Measurements from ENCODE around the gene HIBADH.
A peak's percentile ranks its signal among the peaks of the same experiment; 100 is the strongest.
"Not testable (repeated sequence)": the region's sequence is repeated elsewhere in the genome, so short reads cannot be mapped to it uniquely, and the experiment has no call there.

Gene HIBADH

DNA sequence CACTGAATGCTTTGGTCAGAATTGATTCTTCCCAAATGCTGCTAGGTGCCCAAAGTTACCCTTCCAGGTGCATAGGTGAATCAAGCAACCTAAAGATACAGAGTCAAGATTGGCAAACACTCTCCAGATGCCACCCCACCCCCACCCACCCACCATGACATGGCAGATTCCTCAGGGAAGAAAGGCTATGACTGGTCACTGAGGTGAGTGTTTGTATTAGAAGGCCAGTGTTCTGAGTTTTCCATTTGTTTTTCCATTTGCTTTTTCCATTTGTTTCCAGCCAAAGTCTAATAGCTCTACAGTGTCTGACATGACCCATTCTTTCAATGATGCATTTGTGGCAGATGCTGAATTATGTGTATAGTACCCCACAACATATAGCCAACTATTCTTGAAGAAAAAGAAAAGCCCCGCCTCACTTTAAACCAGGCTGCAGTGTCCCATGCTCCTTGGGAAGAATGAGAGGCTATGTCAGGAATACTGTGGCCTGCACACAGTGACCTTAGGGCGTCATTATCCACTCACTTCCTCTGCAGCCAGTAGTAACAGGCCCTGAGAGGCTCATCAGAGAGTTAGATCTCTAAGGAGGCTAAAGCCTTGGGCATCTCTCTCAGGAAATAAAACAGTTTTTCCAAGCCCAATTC, 16.1 kb upstream of the HIBADH start:
- DNase-seq (ENCODE audit: insufficient read length) (no peak), FAIRE-seq (no peak)
- TF ChIP-seq POLR2A (IDR thresholded peaks at IDR 0.05; ENCODE audit: low read depth, low read length): no peak
- no peak for TF ChIP-seq POLR2AphosphoS5 (IDR thresholded peaks at IDR 0.05; ENCODE audit: low read depth, low read length)
- no peak for TF ChIP-seq TAF1 (IDR thresholded peaks at IDR 0.05; ENCODE audit: borderline replicate concordance, low read depth, low read length)

DNA sequence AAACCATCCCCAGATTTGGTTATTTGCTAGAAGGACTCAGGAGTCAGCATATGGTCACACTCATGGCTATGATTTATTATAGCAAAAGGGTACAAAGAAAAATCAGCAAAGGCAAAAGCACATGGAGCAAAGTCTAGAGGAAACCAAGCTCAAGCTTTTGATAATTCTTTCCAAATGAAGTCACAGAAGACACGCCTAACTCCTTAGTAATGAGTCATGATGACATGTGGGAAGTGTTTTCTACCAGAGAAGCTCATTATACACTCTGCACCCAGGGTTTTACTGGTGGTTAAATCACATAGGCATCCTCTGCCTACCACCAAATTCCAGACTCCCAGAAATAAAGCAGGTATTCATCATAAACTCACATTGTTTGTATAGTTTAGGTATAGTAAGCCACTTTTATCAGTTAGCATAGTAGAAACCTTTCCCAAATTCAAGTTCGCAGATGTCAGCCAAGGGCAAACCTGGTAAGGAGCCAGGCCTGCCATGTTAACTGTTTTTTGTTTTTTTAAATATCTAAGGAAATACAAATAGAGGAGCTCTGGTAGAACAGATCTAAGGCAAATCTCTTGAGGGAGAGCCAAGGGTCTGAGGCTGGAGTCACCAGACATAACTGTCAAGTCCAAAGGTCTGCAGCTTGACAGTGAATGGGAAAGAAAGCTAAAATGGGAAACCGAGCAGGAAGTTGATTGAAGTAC, 15.4 kb upstream of the HIBADH start:
- TF ChIP-seq TAF1 (IDR thresholded peaks at IDR 0.05; ENCODE audit: borderline replicate concordance, low read depth, low read length): no peak
- TF ChIP-seq POLR2AphosphoS5 (IDR thresholded peaks at IDR 0.05; ENCODE audit: low read depth, low read length): no peak
- TF ChIP-seq POLR2A (IDR thresholded peaks at IDR 0.05; ENCODE audit: low read depth, low read length): no peak
- DNase-seq (ENCODE audit: insufficient read length) (no peak), FAIRE-seq (no peak)

DNA sequence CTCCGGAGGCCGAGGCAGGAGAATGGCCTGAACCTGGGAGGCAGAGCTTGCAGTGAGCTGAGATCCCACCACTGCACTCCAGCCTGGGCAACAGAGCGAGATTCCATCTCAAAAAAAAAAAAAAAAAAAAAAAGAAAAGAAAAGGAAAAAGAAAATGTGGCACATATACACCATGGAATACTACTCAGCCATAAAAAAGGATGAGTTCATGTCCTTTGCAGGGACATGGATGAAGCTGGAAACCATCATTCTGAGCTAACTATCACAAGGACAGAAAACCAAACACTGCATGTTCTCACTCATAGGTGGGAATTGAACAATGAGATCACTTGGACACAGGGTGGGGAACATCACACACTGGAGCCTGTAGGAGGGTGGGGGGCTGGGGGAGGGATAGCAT, 11.4 kb upstream of the HIBADH start:
- FAIRE-seq; DNase-seq (ENCODE audit: insufficient read length): not testable (repeated sequence)

DNA sequence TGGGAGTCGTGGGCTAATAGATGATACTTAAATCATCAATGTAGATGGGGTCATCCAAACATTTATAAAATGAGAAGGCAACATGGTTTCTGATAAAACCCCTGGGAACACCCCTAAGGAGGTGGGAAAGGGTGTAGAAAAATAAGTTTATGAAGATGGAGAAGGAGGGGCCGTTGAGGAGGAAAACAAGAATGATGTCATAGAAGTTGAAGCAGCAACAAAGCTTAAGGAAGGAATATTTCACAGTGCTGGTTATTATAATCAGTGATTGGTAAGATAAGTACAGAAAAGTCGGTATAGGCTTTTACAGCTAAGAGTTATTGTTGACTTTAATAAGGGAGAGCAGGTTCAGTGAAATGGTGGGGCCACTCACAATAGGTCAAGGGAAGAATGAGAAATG, 9.0 kb upstream of the HIBADH start:
- TF ChIP-seq POLR2AphosphoS5 (IDR thresholded peaks at IDR 0.05; ENCODE audit: low read depth, low read length): no peak
- TF ChIP-seq TAF1 (IDR thresholded peaks at IDR 0.05; ENCODE audit: borderline replicate concordance, low read depth, low read length): no peak
- TF ChIP-seq POLR2A (IDR thresholded peaks at IDR 0.05; ENCODE audit: low read depth, low read length): no peak
- FAIRE-seq (no peak), DNase-seq (ENCODE audit: insufficient read length) (no peak)

DNA sequence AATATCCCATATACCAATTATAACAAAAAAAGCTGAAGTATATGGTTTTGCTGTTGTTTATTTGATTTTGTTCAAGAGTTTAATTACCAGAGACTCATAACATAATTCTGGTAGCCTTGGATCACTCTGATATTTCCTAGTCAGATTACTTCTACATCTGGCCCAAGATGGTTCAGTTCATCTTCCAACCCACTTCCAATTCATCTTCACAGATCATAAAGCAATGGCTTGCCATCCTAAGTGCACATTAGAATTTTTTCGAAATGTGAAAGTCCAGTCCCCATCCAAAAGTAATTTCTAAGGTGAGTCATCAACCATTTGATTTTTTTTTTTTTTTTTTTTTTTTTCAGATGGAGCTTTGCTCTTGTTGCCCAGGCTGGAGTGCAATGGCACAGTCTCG, 8.0 kb upstream of the HIBADH start:
- no peak for DNase-seq (ENCODE audit: insufficient read length)
- TF ChIP-seq TAF1 (IDR thresholded peaks at IDR 0.05; ENCODE audit: borderline replicate concordance, low read depth, low read length): no peak
- no peak for TF ChIP-seq POLR2AphosphoS5 (IDR thresholded peaks at IDR 0.05; ENCODE audit: low read depth, low read length)
- TF ChIP-seq POLR2A (IDR thresholded peaks at IDR 0.05; ENCODE audit: low read depth, low read length): no peak
- FAIRE-seq: no peak

DNA sequence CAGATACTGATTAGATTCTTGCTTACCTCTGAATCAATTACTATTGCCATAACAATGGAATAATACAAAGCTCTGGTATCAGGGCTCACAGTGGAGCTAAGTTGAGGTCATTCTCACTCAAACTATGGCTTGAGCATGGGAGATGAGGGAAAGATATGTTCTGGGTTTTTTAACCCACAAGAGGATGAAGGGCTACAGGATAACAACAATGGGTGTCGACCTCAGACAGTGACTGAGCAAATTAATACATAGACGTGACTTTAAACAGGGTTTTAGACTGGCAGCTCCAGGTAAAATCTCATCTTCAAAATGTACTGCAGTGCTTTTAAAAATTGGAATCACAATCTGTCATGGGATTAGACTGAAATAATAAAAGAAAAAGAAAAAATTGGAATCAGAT, 7.5 kb upstream of the HIBADH start:
- FAIRE-seq: no peak
- TF ChIP-seq POLR2AphosphoS5 (IDR thresholded peaks at IDR 0.05; ENCODE audit: low read depth, low read length): no peak
- TF ChIP-seq TAF1 (IDR thresholded peaks at IDR 0.05; ENCODE audit: borderline replicate concordance, low read depth, low read length): no peak
- TF ChIP-seq POLR2A (IDR thresholded peaks at IDR 0.05; ENCODE audit: low read depth, low read length): no peak

DNA sequence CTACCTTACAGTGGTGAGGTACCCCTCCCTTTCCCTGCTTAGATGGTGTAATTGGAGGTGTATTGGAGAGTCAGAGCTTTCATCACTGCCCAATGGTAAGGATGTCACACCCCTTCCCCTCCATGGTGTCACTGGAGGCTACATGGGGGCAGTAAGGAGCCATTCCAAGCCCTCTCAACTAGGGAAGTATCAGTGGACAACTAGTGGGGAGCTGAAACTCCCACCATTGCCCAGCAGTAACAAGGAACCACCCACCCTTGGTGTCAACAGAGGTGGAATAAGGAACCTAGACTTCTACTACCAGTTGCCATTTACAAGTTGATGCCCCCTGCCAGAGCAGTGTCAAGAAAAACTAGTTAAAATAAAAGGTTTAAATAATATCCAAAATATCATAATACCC, 2.8 kb upstream of the HIBADH start:
- no peak for DNase-seq (ENCODE audit: insufficient read length)
- no peak for FAIRE-seq
- TF ChIP-seq TAF1 (IDR thresholded peaks at IDR 0.05; ENCODE audit: borderline replicate concordance, low read depth, low read length) (no peak), POLR2A (IDR thresholded peaks at IDR 0.05; ENCODE audit: low read depth, low read length) (no peak), POLR2AphosphoS5 (IDR thresholded peaks at IDR 0.05; ENCODE audit: low read depth, low read length) (no peak)

More for the DNA sequence above, 7.5 kb upstream of the HIBADH start:
- DNase-seq (ENCODE audit: insufficient read length): no peak

DNA sequence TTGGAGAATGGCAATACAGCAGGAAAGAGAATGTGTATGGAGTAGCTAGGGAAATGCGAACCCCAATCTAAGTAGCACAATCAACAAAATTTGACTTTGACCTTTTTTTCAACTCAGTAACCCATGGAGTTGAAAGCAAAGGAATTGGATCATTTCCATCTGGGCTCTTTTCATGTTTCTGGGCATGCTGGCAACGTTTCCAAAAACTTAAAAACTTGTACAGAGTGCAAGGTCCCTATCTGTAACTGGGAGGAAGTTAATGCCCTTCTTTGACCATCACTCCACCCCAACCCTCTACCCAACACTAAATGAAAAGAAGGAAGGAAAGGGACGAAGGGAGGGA, 1.3 kb upstream of the HIBADH start:
- FAIRE-seq: no peak
- no peak for DNase-seq (ENCODE audit: insufficient read length)
- no peak for TF ChIP-seq POLR2AphosphoS5 (IDR thresholded peaks at IDR 0.05; ENCODE audit: low read depth, low read length)
- no peak for TF ChIP-seq POLR2A (IDR thresholded peaks at IDR 0.05; ENCODE audit: low read depth, low read length)
- no peak for TF ChIP-seq TAF1 (IDR thresholded peaks at IDR 0.05; ENCODE audit: borderline replicate concordance, low read depth, low read length)

DNA sequence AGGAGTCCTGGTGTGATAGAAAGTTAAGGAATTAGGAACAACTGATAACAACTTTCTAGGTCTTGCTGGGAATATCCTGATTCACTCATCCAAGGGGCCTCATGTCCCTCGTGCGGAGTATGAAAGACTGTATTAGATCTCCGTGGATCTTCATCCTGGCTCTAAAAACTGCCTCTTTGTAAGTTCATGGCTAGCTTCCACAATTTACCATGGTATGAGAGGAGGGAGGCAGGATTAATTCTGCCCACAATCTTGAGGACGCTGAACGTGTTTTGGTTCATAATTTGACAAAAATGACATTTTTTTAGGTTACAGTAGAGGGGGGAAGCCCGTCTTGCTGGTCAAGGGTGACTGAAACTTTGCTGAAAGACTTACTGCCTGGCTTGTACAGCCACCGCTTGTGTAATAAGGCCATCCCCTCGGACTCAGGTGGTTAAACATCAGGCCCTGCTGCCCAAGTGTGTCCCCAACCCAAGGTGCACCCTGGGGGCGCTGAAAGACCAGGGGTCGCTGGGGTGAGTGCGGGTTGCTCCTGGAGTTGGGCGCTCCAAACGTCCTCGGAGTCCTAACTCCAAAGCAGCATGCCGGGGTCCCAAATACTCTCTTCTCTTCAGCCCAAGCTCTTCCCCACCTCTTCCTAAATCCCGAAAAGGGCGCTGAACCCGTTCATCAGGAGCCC, 733 bp downstream of the HIBADH start:
- TF ChIP-seq POLR2AphosphoS5 (IDR thresholded peaks at IDR 0.05; ENCODE audit: low read depth, low read length) (no peak), POLR2A (IDR thresholded peaks at IDR 0.05; ENCODE audit: low read depth, low read length) (no peak), TAF1 (IDR thresholded peaks at IDR 0.05; ENCODE audit: borderline replicate concordance, low read depth, low read length) (no peak)
- peak; percentile 21 for FAIRE-seq
- peak; percentile 14 for DNase-seq (ENCODE audit: insufficient read length)

DNA sequence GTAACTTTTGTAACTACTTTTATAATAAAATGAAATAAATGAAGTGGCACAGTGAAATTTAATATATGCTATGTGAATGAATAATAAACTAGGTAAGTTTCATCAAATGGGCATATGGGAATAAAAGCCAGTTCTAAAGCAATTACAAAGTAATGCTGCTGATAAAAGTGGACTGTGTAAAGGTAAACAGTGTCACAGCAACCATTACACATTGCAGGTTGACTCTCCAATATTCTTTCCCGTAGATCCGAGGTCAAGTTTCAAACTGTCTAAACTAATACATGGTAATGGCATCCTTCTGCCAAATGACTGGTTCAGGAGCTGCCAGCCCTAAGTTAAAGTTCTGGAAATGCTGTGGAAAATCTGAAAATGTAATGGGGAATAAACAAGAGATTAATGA, 6.0 kb downstream of the HIBADH start:
- TF ChIP-seq POLR2A (IDR thresholded peaks at IDR 0.05; ENCODE audit: low read depth, low read length) (no peak), POLR2AphosphoS5 (IDR thresholded peaks at IDR 0.05; ENCODE audit: low read depth, low read length) (no peak), TAF1 (IDR thresholded peaks at IDR 0.05; ENCODE audit: borderline replicate concordance, low read depth, low read length) (no peak)
- DNase-seq (ENCODE audit: insufficient read length) (no peak), FAIRE-seq (no peak)

DNA sequence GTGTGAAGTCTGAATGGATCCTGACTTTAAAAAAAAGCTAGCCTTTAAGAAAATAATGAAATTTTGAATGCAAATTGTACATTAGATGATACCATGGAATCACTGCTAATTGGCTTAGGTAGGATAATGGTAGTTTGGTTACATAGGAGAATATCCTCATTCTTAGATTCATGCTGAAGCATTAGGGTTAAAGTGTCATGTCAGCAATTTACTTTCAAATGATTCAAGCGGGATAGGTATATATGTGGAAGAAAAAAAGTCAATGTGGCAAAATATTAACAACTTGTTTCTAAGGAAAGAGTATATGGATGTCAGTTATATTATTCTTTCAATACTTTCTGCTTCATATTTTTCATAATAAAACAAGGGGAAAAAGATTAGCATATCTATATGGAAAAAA, 7.5 kb downstream of the HIBADH start:
- DNase-seq (ENCODE audit: insufficient read length) (no peak), FAIRE-seq (no peak)
- TF ChIP-seq TAF1 (IDR thresholded peaks at IDR 0.05; ENCODE audit: borderline replicate concordance, low read depth, low read length) (no peak), POLR2A (IDR thresholded peaks at IDR 0.05; ENCODE audit: low read depth, low read length) (no peak), POLR2AphosphoS5 (IDR thresholded peaks at IDR 0.05; ENCODE audit: low read depth, low read length) (no peak)

DNA sequence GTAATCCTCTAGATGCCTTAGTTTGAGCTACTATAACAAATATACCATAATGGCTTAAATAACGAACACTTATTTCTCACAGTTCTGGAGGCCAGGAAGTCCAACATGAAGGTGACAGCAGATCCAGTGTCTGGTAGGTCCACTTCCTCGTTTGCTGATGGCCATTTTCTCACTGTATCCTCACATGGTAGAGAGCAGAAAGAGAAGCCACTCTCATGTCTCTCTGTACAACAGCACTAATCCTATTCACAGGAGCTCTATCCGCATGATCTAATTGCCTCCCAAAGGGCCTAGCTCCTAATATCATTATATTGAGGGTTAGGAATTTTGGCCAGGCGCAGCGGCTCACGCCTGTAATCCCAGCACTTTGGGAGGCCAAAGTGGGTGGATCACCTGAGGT, 10.2 kb downstream of the HIBADH start:
- DNase-seq (ENCODE audit: insufficient read length) (no peak), FAIRE-seq (no peak)
- TF ChIP-seq POLR2AphosphoS5 (IDR thresholded peaks at IDR 0.05; ENCODE audit: low read depth, low read length): no peak
- TF ChIP-seq POLR2A (IDR thresholded peaks at IDR 0.05; ENCODE audit: low read depth, low read length): no peak
- no peak for TF ChIP-seq TAF1 (IDR thresholded peaks at IDR 0.05; ENCODE audit: borderline replicate concordance, low read depth, low read length)

Data from GM12892 (cell line).